H1 (cell line): Measurements from ENCODE around the gene HACD2. TPM values are rescaled to one million over a fixed set of nuclear protein-coding genes. Genes with fewer than 3 reads are reported as not detected.

Experiments
- CTCF ChIA-PET: fragments of 300-600 bp; sonication (Branson Sonifier 250); formaldehyde crosslinking; loops from one replicate; lab custom pipeline; 2021; ENCODE audit not compliant: partially characterized antibody; lab: Charles Lee
- POLR2A ChIA-PET: fragments of 300-600 bp; sonication (Branson Sonifier 250); formaldehyde crosslinking; loops from one replicate; lab custom pipeline; 2021; ENCODE audit warnings: inconsistent platforms; ENCODE audit not compliant: partially characterized antibody; lab: Charles Lee
- DNase-seq, 2 experiments: peaks; one replicate each; pipeline versions ENCODE4 v3.0.0 to v3.0.0-alpha.2; 2010 to 2022; ENCODE audit warnings: low spot score in 2 of 2, low read depth in 1 of 2, mixed read lengths in 1 of 2
- FAIRE-seq: peaks from 2 replicates; lab custom pipeline; 2011; peaks lifted over from hg19 to GRCh38; lab: Jason Lieb, UNC
- H2AFZ ChIP-seq: 2 replicates; pipeline ENCODE4 v1.8.1; 2012; ENCODE audit warnings: low read length, inconsistent platforms
- H2AK5ac ChIP-seq: 2 replicates; pipeline ENCODE4 v1.6.1; 2013; ENCODE audit warnings: low read depth, low read length
- H2BK120ac ChIP-seq: replicated peaks from 2 replicates; pipeline ENCODE3; 2013; ENCODE audit warnings: low read depth, low read length, inconsistent platforms
- H2BK12ac ChIP-seq: 2 replicates; pipeline ENCODE4 v1.6.1; 2013; ENCODE audit warnings: low read depth, low read length
- H2BK15ac ChIP-seq: 2 replicates; pipeline ENCODE4 v1.6.1; 2013; ENCODE audit warnings: low read length
- H2BK20ac ChIP-seq: 2 replicates; pipeline ENCODE4 v1.6.1; 2013; ENCODE audit warnings: low read length
- H2BK5ac ChIP-seq: 2 replicates; pipeline ENCODE4 v1.6.1; 2013; ENCODE audit warnings: low read depth, low read length
- H3K14ac ChIP-seq: 2 replicates; pipeline ENCODE4 v1.6.1; 2013; ENCODE audit warnings: inconsistent platforms; ENCODE audit not compliant: insufficient read length
- H3K18ac ChIP-seq: 2 replicates; pipeline ENCODE4 v1.6.1; 2013; ENCODE audit warnings: low read length; ENCODE audit errors: extremely low read depth
- H3K23ac ChIP-seq: 2 replicates; pipeline ENCODE4 v1.6.1; 2013; ENCODE audit warnings: inconsistent platforms; ENCODE audit not compliant: insufficient read length
- H3K23me2 ChIP-seq: 2 replicates; pipeline ENCODE4 v1.6.1; 2013; ENCODE audit warnings: low read depth, low read length
- H3K27ac ChIP-seq: 2 replicates; pipeline ENCODE4 v1.6.1; 2011; ENCODE audit warnings: low read depth, low read length, inconsistent platforms
- H3K27me3 ChIP-seq, 4 experiments: replicated peaks in 1 of 4; 1 replicate in 1 of 4; 2 replicates in 3 of 4; pipeline versions ENCODE4 v1.6.1 to v1.8.1; 2011 to 2013; ENCODE audit warnings: low read length in 3 of 4, mild to moderate bottlenecking in 3 of 4, inconsistent platforms in 2 of 4, mixed read lengths in 2 of 4, moderate library complexity in 1 of 4; ENCODE audit not compliant: control insufficient read depth in 3 of 4, insufficient read depth in 3 of 4; ENCODE audit errors: extremely low read depth in 1 of 4
- H3K36me3 ChIP-seq, 4 experiments: 2 replicates each; pipeline versions ENCODE4 v1.6.1 to v1.8.1; 2011 to 2013; ENCODE audit warnings: mild to moderate bottlenecking in 4 of 4, low read length in 3 of 4, moderate library complexity in 2 of 4, control low read depth in 1 of 4, inconsistent platforms in 1 of 4; ENCODE audit not compliant: insufficient read depth in 4 of 4, control insufficient read depth in 2 of 4
- H3K4ac ChIP-seq: replicated peaks from 2 replicates; pipeline ENCODE3; 2013; ENCODE audit warnings: low read length, low read depth, mixed read lengths, inconsistent platforms; ENCODE audit not compliant: insufficient read length
- H3K4me1 ChIP-seq, 4 experiments: replicated peaks in 1 of 4; 1 replicate in 1 of 4; 2 replicates in 3 of 4; pipeline versions ENCODE4 v1.6.1 to v1.8.1; 2011 to 2013; ENCODE audit warnings: low read length in 3 of 4, inconsistent platforms in 2 of 4, mixed read lengths in 1 of 4; ENCODE audit not compliant: insufficient read depth in 4 of 4, control insufficient read depth in 3 of 4
- H3K4me2 ChIP-seq, 2 experiments: 2 replicates each; pipeline versions ENCODE4 v1.6.1 to v1.8.1; 2011 to 2013; ENCODE audit warnings: low read depth in 2 of 2, low read length in 2 of 2, control low read depth in 1 of 2, inconsistent platforms in 1 of 2, mild to moderate bottlenecking in 1 of 2; ENCODE audit not compliant: insufficient read depth in 1 of 2
- H3K4me3 ChIP-seq, 4 experiments: fragments of 200-600, 300-600 bp in 1 of 4; sonication (generic), shearing (Covaris generic), sonication (Bioruptor Twin) in 1 of 4; 2 replicates each; pipeline versions ENCODE4 v1.5.1 to v1.8.1; 2011 to 2016; ENCODE audit warnings: low read length in 4 of 4, low read depth in 3 of 4, control low read depth in 2 of 4, inconsistent platforms in 2 of 4, mild to moderate bottlenecking in 2 of 4, mixed read lengths in 1 of 4, moderate library complexity in 1 of 4; ENCODE audit not compliant: insufficient read depth in 2 of 4; ENCODE audit errors: extremely low read depth in 1 of 4
- H3K56ac ChIP-seq: replicated peaks from 2 replicates; pipeline ENCODE3; 2013; ENCODE audit warnings: low read depth, mild to moderate bottlenecking, mixed read lengths, low read length, inconsistent platforms; ENCODE audit not compliant: insufficient read length
- H3K79me1 ChIP-seq: 2 replicates; pipeline ENCODE4 v1.6.1; 2013; ENCODE audit warnings: low read depth, low read length, control low read depth
- H3K79me2 ChIP-seq, 2 experiments: 2 replicates each; pipeline versions ENCODE4 v1.6.1 to v1.8.1; 2012 to 2013; ENCODE audit warnings: low read length in 2 of 2, mild to moderate bottlenecking in 2 of 2, inconsistent platforms in 1 of 2; ENCODE audit not compliant: insufficient read depth in 2 of 2, control insufficient read depth in 1 of 2
- H3K9ac ChIP-seq, 4 experiments: replicated peaks in 1 of 4; 1 replicate in 1 of 4; 2 replicates in 3 of 4; pipeline versions ENCODE4 v1.6.1 to v1.8.1; 2011 to 2013; ENCODE audit warnings: low read depth in 3 of 4, low read length in 3 of 4, control low read depth in 2 of 4, mild to moderate bottlenecking in 2 of 4, moderate library complexity in 2 of 4, inconsistent platforms in 1 of 4; ENCODE audit errors: extremely low read depth in 1 of 4
- H3K9me3 ChIP-seq, 2 experiments: 2 replicates each; pipeline versions ENCODE4 v1.6.1 to v1.8.1; 2012 to 2013; ENCODE audit warnings: mild to moderate bottlenecking in 2 of 2, moderate library complexity in 2 of 2, control low read depth in 1 of 2, inconsistent platforms in 1 of 2, low read depth in 1 of 2, low read length in 1 of 2, mixed read lengths in 1 of 2; ENCODE audit not compliant: insufficient read depth in 2 of 2
- H4K20me1 ChIP-seq, 2 experiments: replicated peaks in 1 of 2; 2 replicates each; pipeline versions ENCODE3 to v1.8.1; 2011 to 2013; ENCODE audit warnings: inconsistent platforms in 2 of 2, low read length in 2 of 2, mild to moderate bottlenecking in 1 of 2; ENCODE audit not compliant: insufficient read depth in 2 of 2, control insufficient read depth in 1 of 2
- H4K5ac ChIP-seq: 2 replicates; pipeline ENCODE4 v1.6.1; 2013; ENCODE audit warnings: low read length, low read depth, mixed read lengths, inconsistent platforms; ENCODE audit not compliant: insufficient read length
- H4K8ac ChIP-seq: 2 replicates; pipeline ENCODE4 v1.8.0; 2013; ENCODE audit warnings: mild to moderate bottlenecking, moderate library complexity, low read length, inconsistent platforms; ENCODE audit not compliant: insufficient read depth; ENCODE audit errors: extremely low read depth
- H4K91ac ChIP-seq: replicated peaks from 2 replicates; pipeline ENCODE3; 2013; ENCODE audit warnings: low read length, mixed read lengths, inconsistent platforms; ENCODE audit not compliant: insufficient read length
- CBX5 ChIP-seq: fragments of 300-800, 300-1000 bp; sonication (generic); IDR thresholded peaks from 2 replicates; pipeline ENCODE4 v1.7.1; 2016; ENCODE audit warnings: antibody characterized with exemption, low read length, low read depth
- GTF2F1 ChIP-seq: IDR thresholded peaks from 2 replicates; pipeline ENCODE4 v1.6.1; 2012; ENCODE audit warnings: low read depth, low read length, improper control_type of control experiment, borderline replicate concordance
- HDAC2 ChIP-seq, 2 experiments: fragments of 300-600 bp in 1 of 2; sonication (generic) in 1 of 2; IDR thresholded peaks; 2 replicates each; pipeline ENCODE4 v1.6.1; 2011 to 2012; ENCODE audit warnings: low read depth in 2 of 2, low read length in 2 of 2, mild to moderate bottlenecking in 2 of 2, moderate library complexity in 2 of 2, borderline replicate concordance in 1 of 2, inconsistent platforms in 1 of 2
- KDM1A ChIP-seq: fragments of 200-600, 300-600 bp; sonication (generic); IDR thresholded peaks from 2 replicates; pipeline ENCODE4 v1.7.1; 2016; ENCODE audit warnings: mild to moderate bottlenecking, low read length, borderline replicate concordance
- KDM4A ChIP-seq: IDR thresholded peaks from one replicate; pipeline ENCODE4 v1.7.1; 2012; ENCODE audit warnings: low read depth, mild to moderate bottlenecking, moderate library complexity, low read length, inconsistent platforms; ENCODE audit not compliant: severe bottlenecking
- MAFK ChIP-seq: IDR thresholded peaks from 2 replicates; pipeline ENCODE4 v1.6.1; 2012; ENCODE audit warnings: low read depth, mild to moderate bottlenecking, improper control_type of control experiment, low read length
- NRF1 ChIP-seq: IDR thresholded peaks from 2 replicates; pipeline ENCODE4 v1.6.1; 2011; ENCODE audit warnings: mild to moderate bottlenecking, low read depth, low read length, improper control_type of control experiment
- RAD21 ChIP-seq, 2 experiments: IDR thresholded peaks in 1 of 2; conservative IDR thresholded peaks in 1 of 2; 2 replicates each; pipeline ENCODE4 v1.6.1; 2011; ENCODE audit warnings: low read depth in 2 of 2, low read length in 2 of 2, improper control_type of control experiment in 1 of 2, inconsistent platforms in 1 of 2, mild to moderate bottlenecking in 1 of 2, moderate library complexity in 1 of 2
- RXRA ChIP-seq: IDR thresholded peaks from 2 replicates; pipeline ENCODE4 v1.6.1; 2011; ENCODE audit warnings: low read depth, mild to moderate bottlenecking, low read length, moderate library complexity; ENCODE audit not compliant: insufficient read depth
- SIN3A ChIP-seq, 2 experiments: IDR thresholded peaks in 1 of 2; conservative IDR thresholded peaks in 1 of 2; 2 replicates each; pipeline ENCODE4 v1.6.1; 2011 to 2012; ENCODE audit warnings: low read length in 2 of 2, improper control_type of control experiment in 1 of 2, low read depth in 1 of 2, mild to moderate bottlenecking in 1 of 2
- SP4 ChIP-seq: IDR thresholded peaks from 2 replicates; pipeline ENCODE4 v1.6.1; 2012; ENCODE audit warnings: low read length, inconsistent platforms
- SUZ12 ChIP-seq: fragments of 200-600 bp; sonication (generic); IDR thresholded peaks from 2 replicates; pipeline ENCODE4 v1.6.1; 2012; ENCODE audit warnings: mild to moderate bottlenecking, inconsistent platforms, low read length, moderate library complexity, mixed read lengths
- YY1 ChIP-seq: IDR thresholded peaks from 2 replicates; pipeline ENCODE4 v1.6.1; 2011; ENCODE audit warnings: low read depth, mild to moderate bottlenecking, low read length
- WGBS, 2 experiments: shearing (Covaris generic) in 1 of 2; methylation state at CpG; one replicate each; pipeline versions ENCODE4 v1.1.6 to v1.1.7; 2013 to 2015; ENCODE audit warnings: low lambda C conversion rate in 2 of 2, mixed read lengths in 2 of 2, inconsistent platforms in 1 of 2, low coverage in 1 of 2, missing lambda C conversion rate in 1 of 2; ENCODE audit not compliant: insufficient replicate concordance in 2 of 2, insufficient coverage in 1 of 2, insufficient read length in 1 of 2; ENCODE audit errors: extremely low coverage in 1 of 2, missing lambda C conversion rate in 1 of 2; 5-methylcytosine and 5-hydroxymethylcytosine counted together
- polyA plus RNA-seq, 7 experiments: library from polyadenylated mRNA; depleted of rRNA in 3 of 7; stranded (reverse) in 5 of 7; unstranded in 2 of 7; fragments of >200 nt in 5 of 7; fragments of 200-250 nt in 2 of 7; gene quantifications; 1 replicate in 5 of 7; 2 replicates in 1 of 7; 4 replicates in 1 of 7; pipeline versions ENCODE4 v1.2.1 to v1.2.3, GENCODE V29; 2011 to 2013; ENCODE audit warnings: missing spikeins in 2 of 7, mixed read lengths in 2 of 7
- total RNA-seq: library from RNA; stranded (reverse); fragmentation: NEBNext Ultra II Directional; extraction: Animal tissue kit (Norgen Biotek cat#: 25700); gene quantifications from 2 replicates; pipeline ENCODE4 v1.2.1, GENCODE V29; 2021

HACD2 gene
- total and polyA plus RNA-seq, 2 of the 8 experiments (the other 6 are each of a cell fraction or from before 2014, with no cell fraction given), result 24.9 to 31.2 TPM

DNA sequence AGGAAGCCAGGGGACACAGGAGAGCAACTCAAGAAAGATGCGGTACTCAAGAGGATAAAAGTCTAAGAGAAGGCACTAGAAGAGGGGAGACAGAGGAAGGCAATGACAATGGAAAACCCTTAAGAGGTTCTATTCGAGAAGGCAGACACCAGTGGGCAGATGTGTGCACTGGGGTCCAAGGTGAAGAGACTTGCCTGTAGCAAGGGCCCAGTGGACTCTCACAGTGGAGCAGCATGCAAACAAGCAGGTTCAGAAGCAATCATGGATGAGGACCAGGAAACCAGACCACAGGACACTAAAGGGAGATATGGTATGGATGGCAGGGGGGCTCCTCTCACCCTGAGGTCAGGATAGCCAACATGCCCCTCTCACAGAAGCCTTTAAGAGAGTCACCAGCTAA is 138.6 kb downstream of the HACD2 start:
- H3K36me3 ChIP-seq, result peaks cover 0 to 2% (median 0%) of the 10 kb centered on the region in 4 experiments; a peak in 1 of 8 replicates
- H3K4me1 ChIP-seq, result peaks cover 0 to 10% (median 3%) of the 10 kb centered on the region in 4 experiments; a peak in 6 of 7 replicates
- H3K4me2 ChIP-seq, result no peak overlapping the region
- H3K9ac ChIP-seq, result no peak overlapping the region
- FAIRE-seq (no peak), DNase-seq (no peak)
- no peak overlapping the region for H3K18ac ChIP-seq
- H3K14ac ChIP-seq, result no peak overlapping the region
- H2BK15ac ChIP-seq, result no peak overlapping the region
- peaks cover 11 to 38% (median 28%) of the 10 kb centered on the region in 4 experiments for H3K27me3 ChIP-seq
- H2BK12ac ChIP-seq, result no peak overlapping the region
- no peak overlapping the region for H4K5ac ChIP-seq
- peaks cover 10% of the 10 kb centered on the region; the same call in 1 of the 2 replicates for H3K23me2 ChIP-seq
- no peak overlapping the region for H3K4me3 ChIP-seq
- H4K20me1 ChIP-seq, result peaks cover 2 to 5% of the 10 kb centered on the region in 2 experiments
- no peak overlapping the region for H3K56ac ChIP-seq
- ChIA-PET CTCF (interaction anchor here (0.6 to 5.0 kb wide), 17 partner anchors 9 to 132 kb away, joined by 3 to 35 read pairs (median 6); no protein-coding TSS in a partner anchor), POLR2A (interaction anchor here (1.4 kb wide), 1 partner anchor 131 kb away, joined by 3 read pairs; no protein-coding TSS in a partner anchor)
- no peak overlapping the region for H4K91ac ChIP-seq
- H2BK20ac ChIP-seq, result no peak overlapping the region
- H3K79me1 ChIP-seq, result no peaks in the 10 kb centered on the region
- H2AFZ ChIP-seq, result no peak overlapping the region
- H4K8ac ChIP-seq, result no peak overlapping the region
- 97% methylated on average over 2 of the region's 2 CpGs; no CpG with 5 or more reads in 1 of the 2 experiments for WGBS, 2 experiments
- H3K4ac ChIP-seq, result no peak overlapping the region
- H3K27ac ChIP-seq, result no peak overlapping the region
- no peaks in the 10 kb centered on the region for H3K79me2 ChIP-seq
- no peaks in the 10 kb centered on the region for H3K9me3 ChIP-seq
- H3K23ac ChIP-seq, result no peak overlapping the region
- H2BK120ac ChIP-seq, result no peak overlapping the region
- H2AK5ac ChIP-seq, result no peak overlapping the region
- no peak overlapping the region for H2BK5ac ChIP-seq
- TF ChIP-seq KDM1A, result no peak
- TF ChIP-seq RXRA, result no peak
- no peak for TF ChIP-seq YY1
- TF ChIP-seq MAFK, result no peak
- no peak for TF ChIP-seq SUZ12
- no peak for TF ChIP-seq SIN3A (conservative IDR thresholded peaks at IDR 0.05 in 1 of 2, IDR thresholded peaks at IDR 0.05 in 1 of 2; ENCODE audit: low read depth in 1 of 2, low read length in 2 of 2)
- TF ChIP-seq GTF2F1, result no peak
- TF ChIP-seq KDM4A, result no peak
- no peak for TF ChIP-seq CBX5
- TF ChIP-seq HDAC2 (IDR thresholded peaks at IDR 0.05; ENCODE audit: borderline replicate concordance in 1 of 2, low read depth in 2 of 2, low read length in 2 of 2), result no peak
- no peak for TF ChIP-seq SP4
- TF ChIP-seq NRF1, result no peak
- no peak for TF ChIP-seq RAD21 (IDR thresholded peaks at IDR 0.05 in 1 of 2, conservative IDR thresholded peaks at IDR 0.05 in 1 of 2; ENCODE audit: low read depth in 2 of 2, low read length in 2 of 2)
